Endodermal cell (in vitro differentiated cells): ENCODE measurements around the gene KLHDC10. TPM values are rescaled to one million over a fixed set of nuclear protein-coding genes. Genes with fewer than 3 reads are reported as not detected.

Experiments
- DNase-seq: peaks from one replicate; pipeline ENCODE4 v3.0.0-alpha.2; 2017
- H3K27ac ChIP-seq: 2 replicates; pipeline ENCODE4 v1.5.1; 2013; ENCODE audit warnings: mild to moderate bottlenecking, low read depth, low read length, moderate library complexity
- H3K27me3 ChIP-seq: 2 replicates; pipeline ENCODE4 v1.6.1; 2013; ENCODE audit warnings: mild to moderate bottlenecking, low read length, moderate library complexity; ENCODE audit not compliant: insufficient read depth, control insufficient read depth, poor library complexity, severe bottlenecking
- H3K36me3 ChIP-seq: 2 replicates; pipeline ENCODE4 v1.7.0; 2013; ENCODE audit warnings: mild to moderate bottlenecking, low read length, moderate library complexity; ENCODE audit not compliant: control insufficient read depth, insufficient read depth
- H3K4me1 ChIP-seq: one replicate; pipeline ENCODE4 v1.7.0; 2013; ENCODE audit warnings: low read length; ENCODE audit not compliant: control insufficient read depth, insufficient read depth
- H3K4me3 ChIP-seq: 2 replicates; pipeline ENCODE4 v1.5.1; 2013; ENCODE audit warnings: mild to moderate bottlenecking, low read length, moderate library complexity
- H3K9ac ChIP-seq: 2 replicates; pipeline ENCODE4 v1.6.1; 2013; ENCODE audit warnings: mild to moderate bottlenecking, low read length, moderate library complexity; ENCODE audit not compliant: poor library complexity, severe bottlenecking; ENCODE audit errors: extremely low read depth
- H3K9me3 ChIP-seq: 2 replicates; pipeline ENCODE4 v1.6.1; 2013; ENCODE audit warnings: mild to moderate bottlenecking, low read length, moderate library complexity; ENCODE audit not compliant: control insufficient read depth
- H3K27ac Mint-ChIP-seq: 2 replicates; pipeline ENCODE4 v1.8.0; 2020; ENCODE audit warnings: mixed read lengths
- H3K27me3 Mint-ChIP-seq: 2 replicates; pipeline ENCODE4 v1.8.0; 2021; ENCODE audit warnings: mild to moderate bottlenecking, mixed read lengths; ENCODE audit not compliant: insufficient read depth
- H3K36me3 Mint-ChIP-seq: 2 replicates; pipeline ENCODE4 v1.8.0; 2020; ENCODE audit warnings: low read depth, mixed read lengths
- H3K4me1 Mint-ChIP-seq: 2 replicates; pipeline ENCODE4 v1.8.0; 2020; ENCODE audit warnings: mixed read lengths
- H3K4me3 Mint-ChIP-seq: 2 replicates; pipeline ENCODE4 v1.8.0; 2020; ENCODE audit warnings: mild to moderate bottlenecking, moderate library complexity, mixed read lengths
- H3K9me3 Mint-ChIP-seq: 2 replicates; pipeline ENCODE4 v1.8.0; 2020; ENCODE audit warnings: mild to moderate bottlenecking, mixed read lengths
- CTCF ChIP-seq: fragments of 200-600 bp; sonication (generic); conservative IDR thresholded peaks from 2 replicates; pipeline ENCODE4 v1.5.0; 2021; ENCODE audit warnings: antibody characterized with exemption, mild to moderate bottlenecking
- WGBS, 2 experiments: methylation state at CpG; one replicate each; pipeline versions ENCODE4 v1.1.5 to v1.1.7; 2013; ENCODE audit warnings: missing lambda C conversion rate in 2 of 2, mixed read lengths in 1 of 2; ENCODE audit not compliant: insufficient coverage in 1 of 2, insufficient read length in 1 of 2; 5-methylcytosine and 5-hydroxymethylcytosine counted together
- total RNA-seq, 2 donors: library from RNA; stranded (reverse); fragmentation: NEBNext Ultra II Directional in 1 of 2; extraction: Animal tissue kit (Norgen Biotek cat#: 25700) in 1 of 2; gene quantifications; 2 replicates in 1 of 2; 3 replicates in 1 of 2; pipeline ENCODE4 v1.2.1, GENCODE V29; 2021

KLHDC10 gene
- total RNA-seq, 2 donors from 2014 or later, result 20.6 to 22.2 TPM

- no peaks in the 10 kb centered on the region for H3K9me3 Mint-ChIP-seq
- Histone ChIP-seq H3K27me3 (no peaks in the 10 kb centered on the region), H3K36me3 (no peaks in the 10 kb centered on the region), H3K9me3 (no peaks in the 10 kb centered on the region), H3K27ac (no peak overlapping the region), H3K9ac (no peak overlapping the region), H3K4me1 (no peaks in the 10 kb centered on the region), H3K4me3 (no peak overlapping the region)
- no peak overlapping the region for H3K4me3 Mint-ChIP-seq
- no peak overlapping the region for H3K27ac Mint-ChIP-seq
- peaks cover 2% of the 10 kb centered on the region for H3K4me1 Mint-ChIP-seq
- H3K36me3 Mint-ChIP-seq, result peaks cover 2% of the 10 kb centered on the region
- TF ChIP-seq CTCF, result no peak
- DNase-seq, result no peak
- H3K27me3 Mint-ChIP-seq, result no peaks in the 10 kb centered on the region
These were observed 16.6 kb downstream of the KLHDC10 start for GRCh38 chr7:130086938-130087337.

- H3K27me3 Mint-ChIP-seq, result no peaks in the 10 kb centered on the region
- no peaks in the 10 kb centered on the region for H3K4me1 ChIP-seq
- H3K27ac Mint-ChIP-seq, result no peak overlapping the region
These were observed 17.0 kb downstream of the KLHDC10 start for GRCh38 chr7:130087364-130087763.

GRCh38 chr7:130090745-130091532 is 20.6 kb downstream of the KLHDC10 start:
- Histone ChIP-seq H3K9ac (no peak overlapping the region), H3K4me1 (no peaks in the 10 kb centered on the region), H3K36me3 (no peaks in the 10 kb centered on the region), H3K27ac (no peak overlapping the region), H3K4me3 (no peak overlapping the region), H3K9me3 (no peaks in the 10 kb centered on the region), H3K27me3 (no peaks in the 10 kb centered on the region)
- H3K4me1 Mint-ChIP-seq, result peaks cover 6% of the 10 kb centered on the region
- no peak overlapping the region for H3K4me3 Mint-ChIP-seq
- no peaks in the 10 kb centered on the region for H3K9me3 Mint-ChIP-seq
- DNase-seq, result no peak
- H3K27ac Mint-ChIP-seq, result no peak overlapping the region
- no peaks in the 10 kb centered on the region for H3K36me3 Mint-ChIP-seq
- no peak for TF ChIP-seq CTCF
- H3K27me3 Mint-ChIP-seq, result no peaks in the 10 kb centered on the region
- WGBS, 2 experiments, result 88 to 93% methylated on average over 2 to 4 of the region's 4 CpGs

More at GRCh38 chr7:130087364-130087763, 17.0 kb downstream of the KLHDC10 start:
- Histone ChIP-seq H3K27ac (no peak overlapping the region), H3K4me3 (no peak overlapping the region), H3K36me3 (no peaks in the 10 kb centered on the region), H3K27me3 (no peaks in the 10 kb centered on the region), H3K9me3 (no peaks in the 10 kb centered on the region), H3K9ac (no peak overlapping the region)
- Mint-ChIP-seq H3K36me3 (peaks cover 2% of the 10 kb centered on the region), H3K9me3 (no peaks in the 10 kb centered on the region), H3K4me3 (no peak overlapping the region), H3K4me1 (peaks cover 2% of the 10 kb centered on the region)
- WGBS, 2 experiments, result 87% methylated on average over 1 of the region's 1 CpG; no CpG with 5 or more reads in 1 of the 2 experiments
- no peak for DNase-seq
- TF ChIP-seq CTCF, result no peak
